Occipital lobe (tissue), 2 donors: ENCODE measurements around the gene ANKS1B. TPM values are rescaled to one million over a fixed set of nuclear protein-coding genes. Genes with fewer than 3 reads are reported as not detected.

Experiments
- DNase-seq: peaks from one replicate; lab custom pipeline; 2025; lab: John Stamatoyannopoulos, UW
- total RNA-seq: library from RNA; depleted of rRNA; stranded (reverse); fragments of >200 nt; gene quantifications from one replicate; pipeline ENCODE4 v1.2.3, GENCODE V29; 2014

Gene ANKS1B
- total RNA-seq, 1 donor from 2014 or later = 452 TPM

- no peak for DNase-seq
These were observed 24.4 kb downstream of the ANKS1B start for GRCh38 chr12:99960311-99960710.

DNA sequence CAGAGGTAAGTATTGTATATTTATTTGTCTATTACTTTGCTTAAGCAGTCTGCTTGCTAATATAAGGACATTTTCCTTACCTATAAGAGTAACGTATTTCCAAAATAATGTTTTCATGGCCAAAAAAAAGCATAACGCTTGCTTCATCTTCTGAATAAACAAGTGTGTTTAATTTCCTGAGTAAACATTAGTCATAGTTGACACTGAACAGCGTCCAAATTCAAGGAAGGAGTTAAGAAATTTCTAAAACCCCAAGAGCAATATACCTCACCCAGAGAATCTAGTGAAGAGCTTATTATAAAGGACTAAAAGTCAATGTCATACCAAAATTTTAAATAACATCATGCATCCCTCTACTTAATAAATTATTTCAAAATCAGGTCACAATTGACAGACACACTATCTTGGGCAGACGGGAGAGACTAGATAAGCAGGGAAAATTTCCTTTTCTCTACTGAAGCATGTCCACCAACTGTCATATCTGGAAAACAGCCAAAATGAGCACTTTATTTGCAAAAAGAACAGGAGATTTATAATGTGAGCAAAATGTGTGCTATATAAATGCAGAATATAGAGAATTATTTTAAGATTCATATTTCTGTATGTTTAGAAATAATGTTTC is 25.1 kb downstream of the ANKS1B start:
- no peak for DNase-seq

DNA sequence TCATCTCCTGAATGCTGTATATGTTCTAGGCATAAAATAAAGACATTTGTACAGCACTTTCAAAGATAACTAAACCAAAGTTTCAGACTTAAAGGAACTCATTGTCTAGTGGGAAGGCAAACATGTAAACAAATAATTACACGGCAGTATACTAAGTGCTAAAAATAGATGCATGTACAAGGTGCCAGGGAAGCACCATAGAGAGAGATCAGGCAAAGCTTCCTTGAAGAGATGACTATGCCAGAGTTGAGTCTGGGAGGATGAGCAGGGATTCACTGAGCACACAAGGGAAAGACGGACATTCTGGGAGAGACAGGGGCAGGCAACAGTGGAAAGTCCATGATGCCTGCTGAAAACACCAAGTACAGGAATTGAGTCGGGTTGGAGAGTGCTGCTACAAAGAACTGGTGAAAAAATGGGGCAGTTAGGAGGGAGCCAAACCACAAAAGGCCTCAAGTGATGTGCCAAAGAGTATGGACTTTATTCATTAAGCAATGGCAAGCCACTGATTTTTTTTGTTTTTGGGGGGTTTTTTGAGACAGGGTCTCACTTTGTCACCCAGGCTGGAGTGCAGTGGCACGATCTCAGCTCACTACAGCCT is 26.8 kb downstream of the ANKS1B start:
- DNase-seq = no peak

DNA sequence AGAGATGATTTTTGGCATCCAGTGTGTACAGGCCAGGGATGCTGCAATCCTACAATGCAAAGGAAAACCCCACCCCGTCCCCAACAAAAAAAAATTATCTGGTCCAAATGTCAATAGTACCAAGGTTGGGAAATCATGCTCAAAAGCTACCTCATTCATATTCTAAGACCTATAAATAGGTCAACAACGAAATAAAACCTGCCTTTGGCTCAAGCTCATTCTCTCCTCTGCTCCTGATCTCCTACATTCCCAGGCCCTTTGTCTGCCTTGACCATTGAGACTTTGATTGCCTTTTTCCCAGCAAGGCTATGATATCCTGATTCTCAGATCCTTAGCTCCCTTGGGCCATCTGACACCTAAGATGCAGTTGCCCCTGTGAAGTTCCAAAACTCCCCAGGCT is 30.0 kb downstream of the ANKS1B start:
- DNase-seq = no peak

DNA sequence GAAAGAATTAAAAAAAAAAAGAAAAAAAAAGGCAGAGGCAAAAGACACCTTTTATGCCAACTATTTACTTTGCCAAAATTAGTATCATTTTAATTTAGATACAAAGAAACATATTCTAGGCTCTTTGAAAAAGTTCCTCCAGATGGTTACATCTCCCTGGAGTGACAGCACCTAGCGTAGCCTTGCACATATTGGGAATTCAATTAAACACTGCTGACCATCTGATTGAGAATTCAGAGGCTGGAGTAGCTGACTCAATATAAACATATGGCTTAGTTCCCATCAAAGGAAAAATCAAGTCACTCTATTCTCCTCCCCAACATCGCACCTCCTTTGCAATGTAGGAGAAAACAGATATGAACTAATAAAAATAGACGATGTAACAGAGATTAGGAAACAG is 36.4 kb downstream of the ANKS1B start:
- DNase-seq = no peak

DNA sequence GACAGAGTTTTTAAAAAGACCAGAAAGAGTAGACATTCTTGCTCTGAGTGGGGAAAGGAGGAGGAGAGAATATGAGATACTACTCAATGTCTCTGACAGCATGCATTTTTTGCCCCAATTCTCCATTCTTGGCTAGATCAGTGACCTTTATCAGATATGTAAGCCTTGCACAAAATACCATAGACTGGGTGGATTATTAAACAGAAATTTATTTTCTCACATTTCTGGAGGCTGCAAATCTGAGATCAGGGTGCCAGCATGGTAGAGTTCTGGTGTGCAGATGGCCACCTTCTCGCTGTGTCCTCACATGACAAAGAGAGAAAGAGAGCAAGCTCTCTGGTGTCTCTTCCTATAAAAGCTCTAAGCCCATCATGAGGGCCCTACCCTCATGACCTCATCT is 38.6 kb downstream of the ANKS1B start:
- DNase-seq = no peak

GRCh38 chr12:99935608-99936007 is 49.1 kb downstream of the ANKS1B start:
- no peak for DNase-seq

- DNase-seq = no peak
These were observed 58.1 kb downstream of the ANKS1B start for GRCh38 chr12:99926511-99927169.

DNA sequence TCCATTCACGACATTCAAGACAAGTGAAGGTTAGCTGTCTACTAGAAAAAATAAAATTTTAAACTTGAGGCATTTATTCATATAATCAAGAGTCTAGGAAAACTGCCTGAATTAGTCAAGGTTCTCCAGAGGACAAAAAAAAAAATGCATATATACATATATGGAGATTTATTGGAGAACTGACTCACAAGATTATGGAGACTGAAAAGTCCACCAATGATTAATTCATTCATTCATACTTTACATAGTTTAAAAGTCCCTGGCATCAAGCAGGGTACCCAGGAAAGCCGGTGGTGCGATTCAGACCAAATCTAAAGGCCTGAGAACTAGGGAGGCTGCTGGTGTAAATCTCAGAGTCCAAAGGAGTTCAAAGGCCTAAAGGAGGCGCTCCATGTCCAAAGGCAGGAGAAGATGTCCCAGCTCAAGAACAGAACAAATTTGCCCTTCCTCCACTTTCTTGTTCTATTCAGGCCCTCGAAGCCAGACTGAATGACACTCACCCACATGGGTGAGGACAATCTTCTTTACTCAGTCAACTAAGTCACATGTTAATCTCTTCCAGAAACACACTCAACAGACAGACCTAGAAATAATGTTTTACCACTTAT is 64.3 kb downstream of the ANKS1B start:
- no peak for DNase-seq

DNA sequence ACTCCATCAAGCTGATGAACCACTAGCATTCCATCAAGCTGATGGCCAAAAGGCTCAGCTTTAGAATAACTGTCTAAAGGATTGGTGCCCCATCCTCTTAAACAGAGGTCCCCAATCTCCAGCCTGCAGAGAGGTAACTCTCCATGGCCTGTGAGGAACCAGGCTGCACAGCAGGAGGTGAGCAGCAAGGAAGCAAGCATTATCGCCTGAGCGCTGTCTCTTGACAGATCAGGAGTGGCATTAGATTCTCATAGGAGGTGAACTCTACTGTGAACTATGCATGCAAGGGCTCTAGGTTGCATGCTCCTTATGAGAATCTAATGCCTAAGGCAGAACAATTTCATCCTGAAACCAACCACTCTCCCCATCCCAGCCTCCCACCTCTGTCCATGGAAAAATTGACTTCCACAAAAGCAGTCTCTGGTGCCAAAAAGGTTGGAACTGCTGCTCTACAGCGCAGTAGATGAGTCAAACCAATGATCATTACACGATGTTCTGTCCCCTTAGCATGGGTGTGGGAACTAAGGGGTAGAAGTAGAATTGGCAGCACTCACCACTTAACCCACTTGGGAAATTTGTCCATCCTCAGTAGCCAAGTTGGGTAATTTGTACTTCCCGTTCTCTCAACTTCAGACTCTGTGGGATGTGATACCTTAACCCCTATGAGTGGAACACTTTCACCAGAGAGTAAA is 66.9 kb downstream of the ANKS1B start:
- DNase-seq = no peak

- DNase-seq = no peak
These were observed 68.2 kb downstream of the ANKS1B start for GRCh38 chr12:99916555-99916954.

GRCh38 chr12:99915251-99916082 is 69.3 kb downstream of the ANKS1B start:
- no peak for DNase-seq

DNA sequence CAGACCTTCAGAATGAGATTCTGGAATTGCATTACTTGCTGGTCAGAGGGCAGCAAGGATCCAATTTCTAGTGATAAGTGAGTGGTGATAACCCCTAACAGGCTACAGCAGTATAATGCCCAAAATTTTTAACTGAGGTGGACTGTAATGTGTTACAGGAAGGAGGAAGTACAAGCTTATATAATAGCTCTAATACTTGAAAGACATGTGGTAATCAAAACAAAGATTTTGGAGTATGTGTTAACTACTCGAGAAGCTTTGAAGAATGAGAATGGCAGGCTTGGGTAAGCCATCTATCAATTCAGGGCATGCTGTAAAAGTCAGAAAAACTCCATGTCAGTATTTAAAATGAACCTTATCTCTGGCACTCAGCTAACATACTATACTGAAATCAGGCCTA is 70.5 kb downstream of the ANKS1B start:
- DNase-seq = no peak

GRCh38 chr12:99911967-99912366 is 72.8 kb downstream of the ANKS1B start:
- no peak for DNase-seq

GRCh38 chr12:99911081-99911480 is 73.7 kb downstream of the ANKS1B start:
- DNase-seq = no peak

- no peak for DNase-seq
These were observed 74.4 kb downstream of the ANKS1B start for GRCh38 chr12:99910342-99910741.

DNA sequence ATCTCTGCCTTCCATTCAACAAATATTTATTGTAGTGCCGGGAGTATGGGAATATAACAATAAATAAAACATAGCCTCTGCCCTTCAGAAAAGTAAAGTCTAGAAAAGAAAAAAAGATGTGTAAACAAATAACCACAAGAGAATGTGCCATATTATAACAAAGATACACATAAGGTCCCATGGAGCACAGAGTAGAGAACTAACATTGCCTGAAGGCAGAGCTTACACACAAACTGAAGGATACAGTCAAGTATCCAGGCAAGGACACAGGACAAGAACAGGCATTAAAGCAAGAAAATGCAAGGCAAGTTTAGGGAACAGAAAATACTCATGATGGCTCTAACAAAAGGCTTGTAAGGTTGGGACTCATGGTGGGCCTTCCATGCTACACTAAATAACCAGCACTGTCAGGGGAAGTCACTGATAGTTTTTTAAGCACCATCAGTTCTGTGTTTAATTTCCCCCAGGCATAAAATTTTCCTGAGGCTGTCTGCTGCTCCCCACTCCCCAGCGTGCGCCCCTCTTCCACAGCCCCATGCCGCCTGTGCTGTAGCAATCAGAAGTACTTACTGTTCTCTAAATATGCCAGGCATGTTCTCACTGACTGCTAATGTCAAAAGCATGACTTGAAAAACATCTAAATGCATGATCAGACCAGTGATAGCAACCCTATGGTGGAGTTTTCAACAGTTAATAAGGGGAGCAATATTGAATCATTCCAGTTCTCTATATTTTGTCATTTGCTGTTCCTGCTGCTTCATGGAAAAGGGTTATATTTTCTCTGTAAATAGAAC is 77.8 kb downstream of the ANKS1B start:
- DNase-seq = no peak

- no peak for DNase-seq
These were observed 83.6 kb downstream of the ANKS1B start for GRCh38 chr12:99901181-99901580.

DNA sequence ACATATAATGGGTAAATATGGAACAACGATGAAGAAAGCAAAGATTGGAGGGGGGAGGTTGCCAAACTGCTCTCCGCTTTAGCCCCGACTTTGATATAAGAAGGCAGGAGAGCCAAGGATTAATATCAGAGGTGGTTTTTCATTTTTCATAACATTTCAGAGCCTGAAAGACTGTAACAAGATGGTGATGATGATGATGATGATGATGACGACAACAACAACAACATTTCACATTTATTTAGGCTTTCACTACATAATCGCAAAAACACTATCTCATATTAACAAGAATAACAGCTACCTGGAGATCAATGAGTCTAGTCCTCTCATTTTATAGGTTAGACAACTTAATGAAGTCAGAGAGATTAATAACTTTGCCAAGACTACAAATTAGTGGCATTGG is 86.1 kb downstream of the ANKS1B start:
- no peak for DNase-seq

DNA sequence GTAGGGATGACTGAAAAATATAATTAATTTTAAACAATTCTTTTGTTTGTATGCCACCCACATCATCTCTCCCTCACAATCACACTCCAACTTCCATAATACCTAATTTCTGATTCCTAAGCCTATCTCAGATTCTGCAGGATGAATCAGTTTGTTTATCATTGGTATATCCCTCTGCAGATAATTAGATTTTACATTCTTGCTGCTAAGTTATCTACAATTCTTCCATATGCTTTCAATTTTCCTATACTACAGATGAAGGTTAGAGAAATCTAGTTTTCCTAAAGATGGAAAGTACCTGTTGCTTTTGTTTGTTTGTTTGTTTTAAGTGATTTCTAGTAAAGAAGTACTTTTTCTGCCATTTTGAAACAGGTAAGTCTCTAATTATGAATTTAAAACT is 105.3 kb downstream of the ANKS1B start:
- DNase-seq = no peak
